Measurements from ENCODE around the gene SEC23A.
A peak's percentile ranks its signal among the peaks of the same experiment; 100 is the strongest.
"Not testable (repeated sequence)": the region's sequence is repeated elsewhere in the genome, so short reads cannot be mapped to it uniquely, and the experiment has no call there.

The SEC23A gene

DNA sequence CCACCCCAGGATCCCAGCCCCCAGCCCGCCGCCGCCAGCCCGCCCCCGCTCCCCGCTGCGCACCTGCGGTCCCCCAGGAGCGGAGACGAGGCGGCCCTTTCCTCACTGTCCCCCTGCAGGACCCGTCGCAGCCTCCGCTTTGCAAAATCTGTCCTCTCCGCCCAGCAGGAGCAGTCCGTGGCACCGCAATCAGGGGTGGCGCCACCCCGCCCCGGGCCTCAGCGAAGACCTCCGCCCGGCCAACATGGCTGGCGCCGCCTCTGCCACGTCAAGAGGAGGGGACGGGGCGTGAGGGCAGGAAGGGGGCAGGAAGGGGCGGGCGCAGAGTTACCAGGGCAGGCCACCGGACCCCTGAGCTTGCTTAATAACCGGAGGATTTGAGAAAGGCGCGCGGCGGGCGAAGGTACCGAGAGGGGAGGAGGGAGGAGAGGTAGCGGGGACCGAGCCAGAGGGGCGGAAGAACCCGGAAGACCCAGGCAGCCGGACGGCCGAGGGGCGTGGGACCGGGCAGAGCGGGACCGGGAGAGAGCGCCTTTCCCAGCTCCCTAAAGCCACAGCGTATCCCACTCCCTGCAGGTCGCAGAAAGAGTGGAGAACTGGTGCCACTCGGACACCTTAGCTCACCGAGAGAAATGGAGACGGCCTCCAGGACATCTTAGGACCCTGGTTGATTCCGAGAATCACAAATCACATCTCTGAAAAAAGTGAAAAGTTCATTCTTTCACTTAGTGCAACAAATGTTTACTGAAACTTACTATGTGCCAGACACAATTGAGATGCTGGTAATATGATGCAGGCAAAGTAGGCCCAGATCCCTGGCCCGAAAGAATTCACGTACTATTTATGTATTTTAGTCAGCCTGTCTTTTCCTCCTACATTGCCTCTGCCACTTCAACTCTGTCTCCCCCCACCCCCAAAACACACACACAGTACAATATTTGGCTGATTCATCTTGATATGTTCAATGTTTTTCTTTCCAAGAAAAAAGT lies at the start of gene SEC23A:
Gene SEC23A, minus strand, starts transcription at position 267 of the 989 bp plus-strand sequence. CDS start 7,117 bp downstream, outside the sequence.
- DNase-seq, result peak; percentile 88 to 89

DNA sequence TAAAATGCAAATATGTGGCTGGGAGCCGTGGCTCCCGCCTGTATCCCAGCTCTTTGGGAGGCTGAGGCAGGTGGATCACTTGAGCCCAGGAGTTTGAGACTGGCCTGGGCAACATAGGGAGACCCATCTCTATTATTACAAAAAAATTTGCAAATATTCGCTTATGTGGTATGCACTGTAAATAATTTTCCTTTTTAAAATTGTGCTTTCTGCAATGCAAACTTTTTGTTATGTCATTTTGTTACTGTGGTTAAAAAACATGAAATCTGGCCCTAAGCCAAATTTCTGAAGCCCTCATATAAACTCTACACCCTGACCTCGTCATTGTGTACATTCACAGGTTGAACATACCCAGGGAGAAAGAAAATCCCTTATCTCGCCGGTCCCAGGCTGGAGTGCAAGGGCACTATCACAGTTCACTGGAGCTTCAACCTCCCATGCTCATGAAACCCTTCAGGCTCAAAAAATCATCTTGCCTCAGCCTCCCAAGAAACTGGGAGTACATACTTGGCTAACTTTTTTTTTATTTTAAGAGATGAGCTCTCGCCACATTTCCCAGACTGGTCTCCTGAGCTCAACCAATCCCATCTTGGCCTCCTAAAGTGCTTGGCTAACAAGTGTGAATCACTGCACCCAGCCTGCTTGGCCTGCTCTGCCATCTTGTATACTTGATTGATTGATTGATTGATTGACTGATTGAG lies 42.4 kb upstream of the SEC23A start:
- DNase-seq, result no peak

DNA sequence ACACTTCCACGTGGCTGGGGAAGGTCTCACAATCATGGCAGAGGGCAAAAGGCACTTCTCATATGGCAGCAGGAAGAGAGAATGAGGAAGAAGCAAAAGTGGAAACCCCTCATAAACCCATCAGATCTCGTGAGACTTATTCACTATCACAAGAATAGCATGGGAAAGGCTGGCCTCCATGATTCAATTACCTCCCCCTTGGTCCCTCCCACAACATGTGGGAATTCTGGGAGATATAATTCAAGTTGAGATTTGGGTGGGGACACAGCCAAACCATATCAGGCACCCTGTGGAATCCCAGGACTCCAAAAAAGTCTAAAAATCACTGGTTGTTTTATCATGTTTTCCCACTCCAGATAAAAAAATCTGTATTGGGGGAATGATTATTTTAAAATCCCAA lies 40.2 kb upstream of the SEC23A start:
- not testable (repeated sequence) for DNase-seq

DNA sequence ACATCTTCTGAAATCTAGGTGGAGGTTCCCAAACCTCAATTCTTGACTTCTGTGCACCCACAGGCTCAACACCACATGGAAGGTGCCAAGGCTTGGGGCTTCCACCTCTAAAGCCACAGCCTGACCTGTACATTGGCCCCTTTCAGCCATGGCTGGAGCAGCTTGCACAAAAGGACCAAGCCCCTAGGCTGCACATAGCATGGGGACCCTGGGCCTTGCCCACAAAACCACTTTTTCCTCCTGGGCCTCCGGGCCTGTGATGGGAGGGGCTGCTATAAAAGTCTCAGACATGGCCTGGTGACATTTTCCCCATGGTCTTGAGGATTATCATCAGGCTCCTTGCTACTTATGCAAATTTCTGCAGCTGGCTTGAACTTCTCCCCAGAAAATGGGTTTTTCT lies 38.6 kb upstream of the SEC23A start:
- DNase-seq, result not testable (repeated sequence)

DNA sequence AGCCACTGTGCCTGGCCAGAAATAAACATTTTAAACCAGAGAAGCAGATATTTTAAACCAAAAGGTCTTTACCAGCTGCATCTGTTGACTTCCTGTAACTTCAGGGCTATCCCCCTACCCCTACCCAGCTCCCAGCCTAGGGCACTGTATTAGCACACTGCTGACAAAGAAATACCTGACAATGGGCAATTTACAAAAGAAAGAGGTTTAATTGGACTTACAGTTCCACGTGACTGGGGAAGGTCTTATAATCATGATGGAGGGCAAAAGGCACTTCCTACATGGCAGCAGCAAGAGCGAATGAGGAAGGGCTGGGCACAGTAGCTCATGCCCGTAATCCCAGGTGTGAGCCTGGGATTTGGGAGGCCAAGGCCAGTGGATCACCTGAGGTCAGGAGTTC lies 37.1 kb upstream of the SEC23A start:
- DNase-seq, result no peak

DNA sequence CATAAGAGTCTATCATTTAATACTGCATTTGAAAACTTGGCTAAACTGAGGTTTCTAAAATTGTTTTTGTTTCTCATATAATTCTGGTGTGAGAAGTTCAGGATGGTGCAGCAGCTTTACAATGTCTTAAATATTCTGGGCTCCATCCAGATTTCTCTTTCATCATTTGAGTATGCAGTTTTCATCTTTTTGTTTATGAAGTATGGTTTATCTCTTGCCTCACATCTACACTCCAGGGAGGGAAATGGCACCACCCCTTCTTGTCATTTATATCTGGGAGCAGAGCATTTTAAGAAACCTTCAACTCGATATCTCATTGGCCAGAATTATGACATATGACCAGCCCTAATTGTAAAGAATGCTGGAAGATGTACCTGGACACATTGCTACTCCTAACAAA lies 35.4 kb upstream of the SEC23A start:
- DNase-seq, result no peak

DNA sequence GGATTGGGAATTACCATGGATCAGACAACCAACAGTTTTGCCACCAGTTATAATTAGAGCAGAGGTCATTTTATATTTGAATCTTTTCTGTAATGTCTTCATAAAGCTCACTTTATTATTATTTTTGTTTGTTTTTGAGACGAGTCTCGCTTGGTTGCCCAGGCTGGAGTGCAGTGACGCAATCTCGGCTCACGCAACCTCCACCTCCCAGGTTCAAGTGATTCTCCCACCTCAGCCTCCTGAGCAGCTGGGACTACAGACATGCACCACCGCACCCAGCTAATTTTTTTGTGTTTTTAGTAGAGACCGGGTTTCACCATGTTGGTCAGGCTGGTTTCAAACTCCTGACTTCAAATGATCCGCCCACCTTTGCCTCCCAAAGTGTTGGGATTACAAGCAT lies 34.8 kb upstream of the SEC23A start:
- not testable (repeated sequence) for DNase-seq

DNA sequence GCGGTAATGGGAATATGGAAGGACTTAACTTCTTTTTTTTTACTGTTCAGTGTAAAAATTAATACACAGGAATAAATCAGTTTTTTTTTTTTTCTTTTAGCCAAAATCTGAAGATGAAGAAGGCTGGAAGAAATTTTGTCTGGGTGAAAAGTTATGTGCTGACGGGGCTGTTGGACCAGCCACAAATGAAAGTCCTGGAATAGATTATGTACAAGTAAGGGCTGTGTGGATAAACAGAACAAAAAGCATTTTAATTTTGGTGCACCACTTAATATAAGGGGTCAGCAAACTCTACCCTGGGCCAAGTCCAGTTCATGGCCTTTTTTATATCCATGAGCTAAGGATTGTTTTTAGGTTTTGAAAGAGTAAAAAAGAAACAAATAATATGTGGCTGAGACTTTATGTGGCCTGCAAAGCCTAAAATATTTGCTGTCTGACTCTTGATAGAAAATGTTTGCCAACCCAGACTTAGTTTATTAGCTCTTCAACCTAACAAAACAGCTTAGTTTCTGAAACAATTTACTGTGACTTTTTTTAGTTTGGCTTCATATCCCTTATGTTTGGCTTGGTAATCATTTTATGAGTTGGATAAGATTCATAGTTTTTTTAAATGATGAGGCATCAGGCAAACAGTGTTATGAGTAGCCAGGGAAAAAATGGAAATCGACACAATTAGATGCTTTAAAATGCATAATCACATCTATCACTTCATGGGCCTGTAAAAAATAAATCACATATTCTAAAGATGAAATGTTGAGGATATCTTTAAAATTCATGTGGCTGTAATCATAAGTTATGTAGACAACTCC lies 19.5 kb upstream of the SEC23A start:
- no peak for DNase-seq

DNA sequence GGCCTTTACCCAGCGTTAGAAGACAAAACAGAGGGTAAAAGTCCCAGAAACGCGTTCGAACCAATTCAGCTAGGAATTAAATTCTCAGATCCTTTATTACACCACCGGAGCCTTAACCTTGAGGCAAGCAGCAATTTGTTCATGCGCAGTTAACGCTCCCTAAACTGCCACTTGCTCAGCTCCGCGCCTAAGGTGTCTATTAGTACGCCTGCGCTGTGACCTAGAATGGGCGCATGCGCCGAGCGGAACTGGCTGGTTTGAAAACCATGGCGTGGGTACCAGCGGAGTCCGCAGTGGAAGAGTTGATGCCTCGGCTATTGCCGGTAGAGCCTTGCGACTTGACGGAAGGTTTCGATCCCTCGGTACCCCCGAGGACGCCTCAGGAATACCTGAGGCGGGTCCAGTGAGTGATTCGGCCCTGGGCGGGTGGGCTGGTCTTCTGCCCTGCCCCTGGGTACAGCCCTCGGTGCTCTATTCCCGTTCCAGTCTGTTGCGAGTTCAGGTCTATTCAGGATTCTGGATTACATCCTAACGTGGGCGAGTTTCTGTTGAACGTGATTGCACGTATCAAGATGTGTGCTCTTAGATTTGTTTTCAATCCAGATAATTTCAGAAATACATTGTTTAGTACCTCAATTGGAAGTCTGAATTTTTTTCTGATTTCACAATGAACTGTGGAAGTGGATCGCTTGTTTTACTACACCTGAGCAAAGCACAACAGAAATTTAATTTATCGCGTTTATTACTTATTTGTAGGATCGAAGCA lies 11.2 kb upstream of the SEC23A start, which contains the start of gene GEMIN2:
Gene GEMIN2, plus strand, starts transcription at position 251 of the 766 bp plus-strand sequence. Its CDS starts 16 bp downstream, at position 267.
- DNase-seq, result peak; percentile 95 to 96

DNA sequence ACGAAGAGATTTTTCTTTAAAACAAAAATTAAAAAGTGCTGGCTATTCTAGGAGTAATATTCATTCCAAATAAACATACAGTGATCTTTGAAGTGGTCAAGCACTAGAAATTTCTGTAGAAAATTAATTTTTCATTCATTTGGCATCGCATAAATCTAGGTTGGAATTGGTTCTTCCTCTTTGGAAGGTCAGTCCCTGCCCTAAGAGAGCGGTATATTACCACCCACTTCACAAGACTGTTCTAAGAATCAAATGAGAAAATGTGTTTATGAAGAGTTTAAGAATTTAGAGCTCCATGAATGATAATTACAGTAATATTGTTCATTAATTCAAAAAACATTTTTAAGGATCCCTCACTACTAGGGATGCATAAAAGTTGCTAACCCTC lies 10.6 kb upstream of the SEC23A start:
- no peak for DNase-seq

DNA sequence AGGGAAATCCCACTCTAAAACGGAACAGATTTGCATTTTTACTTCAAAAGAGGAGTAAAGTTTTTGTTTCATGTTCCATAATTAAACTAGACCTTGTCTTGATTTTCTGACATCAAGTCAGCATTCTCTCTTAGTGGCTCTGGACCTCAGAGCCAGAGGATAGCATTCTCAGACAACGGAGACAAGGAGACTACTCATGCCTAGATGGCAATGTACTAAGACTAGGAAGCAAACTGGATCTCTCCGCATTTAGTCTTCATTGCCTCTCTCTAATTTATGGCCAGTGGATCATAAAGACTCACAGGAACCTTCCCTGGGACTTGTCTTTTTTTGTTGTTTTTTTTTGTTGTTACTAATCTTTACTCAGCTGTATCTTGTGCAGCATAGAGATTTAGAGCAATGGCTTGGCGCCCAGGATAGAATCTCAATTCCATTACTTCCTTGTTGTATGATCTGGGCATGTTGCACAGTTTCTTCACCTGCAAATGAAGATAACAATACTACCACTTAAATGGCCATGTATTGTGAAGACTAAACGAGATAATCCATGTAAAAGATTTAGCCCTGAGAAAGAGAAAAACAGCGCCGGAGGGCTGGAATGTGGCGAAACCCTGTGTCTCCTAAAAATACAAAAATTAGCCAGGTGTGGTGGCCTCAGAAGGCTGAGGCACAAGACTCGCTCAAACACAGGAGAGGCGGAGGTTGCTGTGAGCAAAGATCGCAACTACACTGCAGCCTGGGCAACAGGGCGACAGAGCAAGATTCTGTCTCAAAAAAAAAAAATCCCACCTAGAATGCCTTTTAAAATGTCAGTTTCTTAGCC lies 7.1 kb upstream of the SEC23A start:
- DNase-seq, result no peak

DNA sequence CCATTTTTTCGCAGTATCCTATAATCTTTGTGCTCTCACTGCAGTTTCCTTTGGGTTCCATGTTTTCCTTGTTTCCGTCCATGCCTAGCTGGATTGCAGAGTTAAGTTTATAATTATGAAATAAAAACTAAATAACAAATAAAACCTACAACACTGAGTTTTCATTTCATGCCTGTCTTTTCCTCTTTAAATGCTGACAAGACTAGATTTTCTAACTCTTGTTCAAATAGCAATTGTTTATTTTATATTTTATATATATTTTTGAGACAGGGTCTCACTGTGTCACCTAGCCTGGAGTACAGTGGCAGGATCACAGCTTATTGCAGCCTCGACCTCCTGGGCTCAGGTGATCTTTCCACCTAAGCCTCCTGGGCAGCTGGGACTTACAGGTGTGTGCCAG lies 5.8 kb upstream of the SEC23A start:
- no peak for DNase-seq

DNA sequence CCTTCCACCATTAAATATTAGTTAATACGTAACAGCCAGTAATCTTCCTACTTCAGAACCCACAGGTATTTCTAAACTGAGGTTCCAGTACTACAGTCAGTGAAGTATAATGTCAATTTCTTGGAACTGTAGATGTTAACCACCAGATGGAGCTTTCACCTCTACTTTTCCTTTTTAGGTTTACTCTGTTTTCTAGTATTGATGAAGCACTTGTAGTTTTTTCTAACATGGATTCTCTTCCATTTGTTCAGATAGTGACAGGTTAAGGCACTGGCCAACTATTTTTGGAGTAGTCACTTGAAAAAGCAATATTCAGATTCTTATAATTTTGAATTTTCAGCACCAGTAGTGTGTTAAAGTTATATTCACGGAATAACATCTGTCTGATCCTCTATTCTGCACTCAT lies 4.6 kb upstream of the SEC23A start:
- peak in 1 of 2 donors; percentile 37 for DNase-seq

DNA sequence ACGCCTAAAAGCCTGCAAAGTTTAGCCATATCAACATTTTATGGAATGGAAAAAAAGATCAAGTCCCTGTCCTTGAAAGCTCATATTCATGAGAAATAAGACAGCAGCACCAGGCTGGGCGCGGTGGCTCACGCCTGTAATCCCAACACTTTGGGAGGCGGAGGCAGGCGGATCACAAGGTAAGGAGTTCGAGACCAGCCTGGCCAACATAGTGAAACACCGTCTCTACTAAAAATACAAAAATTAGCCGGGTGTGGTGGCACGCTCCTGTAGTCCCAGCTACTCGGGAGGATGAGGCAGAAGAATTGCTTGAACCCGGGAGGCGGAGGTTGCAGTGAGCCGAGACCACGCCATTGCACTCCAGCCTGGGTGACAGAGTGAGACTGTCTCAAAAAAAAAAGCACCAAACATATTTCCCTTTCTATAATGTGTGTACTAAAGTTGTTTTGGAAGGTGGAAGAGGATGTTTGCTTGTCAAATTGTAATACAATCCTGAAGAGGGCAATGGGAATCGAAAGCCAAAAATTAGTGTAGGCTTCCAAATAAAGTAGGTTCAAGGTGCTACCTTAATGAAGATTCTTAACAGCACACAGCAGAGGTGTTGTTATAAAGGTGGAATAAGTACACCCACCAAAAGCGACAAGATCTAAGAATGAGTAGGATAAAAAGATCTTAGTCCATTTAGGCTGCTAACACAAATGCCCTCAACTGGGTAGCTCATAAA lies 1.2 kb upstream of the SEC23A start:
- DNase-seq, result not testable (repeated sequence)

DNA sequence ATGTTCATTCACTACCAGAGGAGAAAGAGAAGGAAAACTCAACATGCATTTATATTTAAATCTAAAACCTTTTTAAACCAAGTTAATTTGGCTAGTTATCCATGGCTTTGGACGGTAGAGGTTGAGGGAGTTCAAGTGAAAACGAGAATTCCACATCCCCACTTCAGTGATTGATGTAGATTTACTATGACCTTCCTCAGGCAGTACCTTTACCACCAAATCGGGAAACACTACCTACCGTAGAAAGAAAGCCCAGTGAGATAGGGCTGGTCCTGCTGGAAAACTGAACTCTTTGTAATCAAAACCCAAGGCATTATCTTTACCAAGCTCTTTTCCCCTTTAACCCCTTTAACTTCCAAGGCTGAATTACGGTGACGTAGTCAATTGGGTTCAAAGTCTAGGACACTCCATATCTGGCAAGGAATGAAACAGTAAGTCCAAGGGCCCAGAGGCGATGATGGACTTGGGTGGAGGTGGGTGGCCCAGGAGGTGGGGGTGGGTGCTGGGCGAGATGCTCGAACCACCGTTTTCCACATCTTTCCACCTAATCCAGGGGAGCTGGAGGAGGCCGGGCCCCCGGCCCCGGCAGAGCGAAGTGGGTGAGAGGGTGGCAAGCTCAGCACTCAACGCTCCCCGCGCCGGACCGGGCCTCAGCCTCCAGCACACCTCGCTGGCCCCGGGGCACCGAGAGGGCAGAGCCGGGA lies 618 bp downstream of the SEC23A start:
- DNase-seq, result no peak

DNA sequence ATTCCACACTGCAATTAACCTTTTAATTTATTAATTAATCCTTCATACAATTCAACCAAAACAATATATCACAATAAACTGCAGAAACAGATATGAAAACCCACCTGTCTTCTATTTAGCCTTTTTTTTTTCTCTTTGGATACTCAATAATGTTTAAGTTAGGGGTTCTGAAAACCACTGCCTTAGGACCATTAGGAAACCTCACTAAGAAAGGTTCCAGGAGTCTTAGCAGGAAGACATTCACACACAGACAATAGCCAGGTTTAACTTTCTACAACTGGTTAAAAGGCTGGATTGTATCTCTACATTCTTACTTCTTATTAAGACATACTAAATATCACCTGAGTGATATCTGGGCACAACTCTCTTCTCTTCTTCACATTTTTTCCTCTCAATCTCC lies 3.3 kb downstream of the SEC23A start:
- DNase-seq, result no peak

DNA sequence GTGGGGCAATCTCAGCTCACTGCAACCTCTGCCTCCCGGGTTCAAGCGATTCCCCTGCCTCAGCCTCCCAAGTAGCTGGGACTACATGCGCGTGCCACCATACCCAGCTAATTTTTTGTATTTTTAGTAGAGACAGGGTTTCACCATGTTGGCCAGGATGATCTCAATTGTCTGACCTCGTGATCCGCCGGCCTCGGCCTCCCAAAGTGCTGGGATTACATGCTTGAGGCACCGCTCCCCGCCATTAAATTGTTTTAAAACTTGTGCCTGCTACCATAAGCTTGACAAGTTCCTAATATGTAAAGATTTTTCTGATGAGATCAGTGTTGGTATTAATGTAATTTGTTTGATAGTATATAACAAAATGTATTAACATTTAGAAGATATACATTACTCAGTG lies 3.8 kb downstream of the SEC23A start:
- DNase-seq, result not testable (repeated sequence)

DNA sequence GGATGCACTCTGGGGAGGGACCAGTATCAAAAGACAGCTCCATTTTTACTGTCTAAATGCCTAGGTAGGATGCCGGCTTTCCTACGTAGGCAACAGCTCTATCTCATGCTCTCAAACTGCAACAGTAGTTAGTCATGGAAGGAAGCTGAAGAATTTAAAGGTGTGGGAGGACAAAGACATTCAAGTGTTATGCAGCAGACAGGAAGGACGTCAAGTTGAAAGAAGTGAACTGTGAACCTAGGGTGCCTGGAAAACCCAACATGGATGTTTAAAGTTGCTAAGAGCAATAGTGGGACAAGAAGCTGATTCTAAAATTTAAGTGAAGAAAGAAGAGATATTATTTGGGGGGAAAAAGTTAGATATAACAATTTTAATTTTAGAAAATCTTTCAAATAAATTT lies 5.9 kb downstream of the SEC23A start:
- peak in 1 of 2 donors; percentile 12 for DNase-seq

DNA sequence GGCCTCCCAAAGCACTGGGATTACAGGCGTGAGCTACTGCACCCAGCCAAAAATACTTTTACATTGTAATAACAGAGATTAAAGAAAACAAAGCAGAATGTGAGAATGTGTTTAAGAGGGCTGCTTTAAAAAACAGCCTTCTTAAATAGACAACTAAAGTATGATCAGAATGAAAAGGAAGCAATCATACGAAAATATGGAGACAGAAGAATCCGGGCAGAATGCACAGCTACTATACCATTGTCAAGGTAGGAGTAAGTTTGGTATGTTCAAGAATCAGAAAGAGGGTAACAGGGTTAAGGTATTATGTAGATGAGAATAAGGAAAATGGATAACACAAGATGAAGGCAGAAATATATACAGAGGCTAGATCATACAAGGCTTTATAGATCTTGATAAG lies 8.5 kb downstream of the SEC23A start:
- no peak for DNase-seq

DNA sequence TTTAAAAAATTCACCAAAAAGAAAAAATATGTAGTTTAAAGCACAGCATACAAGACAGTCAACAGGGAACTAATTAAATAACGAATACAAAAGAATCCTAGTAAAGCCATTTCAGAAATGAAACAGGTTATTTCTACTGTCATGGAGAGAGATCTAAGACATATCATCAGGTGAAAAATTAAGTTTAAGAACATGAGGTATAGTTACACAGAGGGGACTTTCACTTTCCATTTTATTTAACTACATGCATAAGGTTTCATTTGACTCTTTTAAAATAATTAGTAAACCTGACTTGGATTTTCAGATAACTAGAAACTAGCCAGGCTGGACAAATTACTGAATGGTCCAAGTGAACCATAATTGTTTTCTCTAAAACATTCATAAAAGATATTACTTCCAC lies 11.3 kb downstream of the SEC23A start:
- no peak for DNase-seq
